ENCODE results near the gene ADAMTS6.

ADAMTS6 gene

GRCh38 chr5:65482296-65482735 lies 596 bp upstream of the ADAMTS6 start:
- TF ChIP-seq ZBTB7A (IDR thresholded peaks at IDR 0.05; ENCODE audit: low read depth) = no peak
- TF ChIP-seq FOXM1 (IDR thresholded peaks at IDR 0.05; ENCODE audit: borderline replicate concordance, low read depth) = no peak
- no peak for TF ChIP-seq TAF1 (IDR thresholded peaks at IDR 0.05; ENCODE audit: low read depth)
- TF ChIP-seq MAX (IDR thresholded peaks at IDR 0.05) = no peak
- no peak for TF ChIP-seq NFIC (IDR thresholded peaks at IDR 0.05)
- TF ChIP-seq REST (IDR thresholded peaks at IDR 0.05; ENCODE audit: low read depth) = no peak
- no peak for TF ChIP-seq EGR1 (IDR thresholded peaks at IDR 0.05)
- TF ChIP-seq TCF12 (IDR thresholded peaks at IDR 0.05; ENCODE audit: low read depth) = no peak
- TF ChIP-seq TEAD4 (IDR thresholded peaks at IDR 0.05) = no peak
- TF ChIP-seq CEBPB (IDR thresholded peaks at IDR 0.05) = no peak
- no peak for TF ChIP-seq RAD21 (IDR thresholded peaks at IDR 0.05; ENCODE audit: low read depth)
- no peak for TF ChIP-seq EP300 (IDR thresholded peaks at IDR 0.05; ENCODE audit: borderline replicate concordance)
- no peak for TF ChIP-seq YY1 (IDR thresholded peaks at IDR 0.05; ENCODE audit: low read depth)
- TF ChIP-seq USF1 (IDR thresholded peaks at IDR 0.05) = no peak
- no peak for TF ChIP-seq CREB1 (IDR thresholded peaks at IDR 0.05; ENCODE audit: low read depth)

- TF ChIP-seq TAF1 (IDR thresholded peaks at IDR 0.05; ENCODE audit: low read depth) (no peak), TCF12 (IDR thresholded peaks at IDR 0.05; ENCODE audit: low read depth) (no peak), USF1 (IDR thresholded peaks at IDR 0.05) (no peak), TEAD4 (IDR thresholded peaks at IDR 0.05) (no peak), REST (IDR thresholded peaks at IDR 0.05; ENCODE audit: low read depth) (no peak), YY1 (IDR thresholded peaks at IDR 0.05; ENCODE audit: low read depth) (no peak), FOXM1 (IDR thresholded peaks at IDR 0.05; ENCODE audit: borderline replicate concordance, low read depth) (no peak), ZBTB7A (IDR thresholded peaks at IDR 0.05; ENCODE audit: low read depth) (no peak), EP300 (IDR thresholded peaks at IDR 0.05; ENCODE audit: borderline replicate concordance) (no peak), MAX (IDR thresholded peaks at IDR 0.05) (no peak), NFIC (IDR thresholded peaks at IDR 0.05) (no peak)
Observed at GRCh38 chr5:65481171-65481581, 544 bp downstream of the ADAMTS6 start.

- TF ChIP-seq CREB1 (IDR thresholded peaks at IDR 0.05; ENCODE audit: low read depth) = no peak
- no peak for TF ChIP-seq EP300 (IDR thresholded peaks at IDR 0.05; ENCODE audit: borderline replicate concordance)
- no peak for TF ChIP-seq TEAD4 (IDR thresholded peaks at IDR 0.05)
- TF ChIP-seq ZBTB7A (IDR thresholded peaks at IDR 0.05; ENCODE audit: low read depth) = no peak
- no peak for TF ChIP-seq REST (IDR thresholded peaks at IDR 0.05; ENCODE audit: low read depth)
- TF ChIP-seq MAX (IDR thresholded peaks at IDR 0.05) = no peak
- TF ChIP-seq TCF12 (IDR thresholded peaks at IDR 0.05; ENCODE audit: low read depth) = no peak
- TF ChIP-seq TAF1 (IDR thresholded peaks at IDR 0.05; ENCODE audit: low read depth) = no peak
- TF ChIP-seq YY1 (IDR thresholded peaks at IDR 0.05; ENCODE audit: low read depth) = no peak
- TF ChIP-seq CEBPB (IDR thresholded peaks at IDR 0.05) = no peak
- TF ChIP-seq USF1 (IDR thresholded peaks at IDR 0.05) = no peak
- TF ChIP-seq RAD21 (IDR thresholded peaks at IDR 0.05; ENCODE audit: low read depth) = no peak
- TF ChIP-seq EGR1 (IDR thresholded peaks at IDR 0.05) = no peak
- no peak for TF ChIP-seq FOXM1 (IDR thresholded peaks at IDR 0.05; ENCODE audit: borderline replicate concordance, low read depth)
Observed at GRCh38 chr5:65480306-65480865, 1.3 kb downstream of the ADAMTS6 start.

Data from Ishikawa (cell line).